ENCODE measurements around the gene SULT1E1.

DNA sequence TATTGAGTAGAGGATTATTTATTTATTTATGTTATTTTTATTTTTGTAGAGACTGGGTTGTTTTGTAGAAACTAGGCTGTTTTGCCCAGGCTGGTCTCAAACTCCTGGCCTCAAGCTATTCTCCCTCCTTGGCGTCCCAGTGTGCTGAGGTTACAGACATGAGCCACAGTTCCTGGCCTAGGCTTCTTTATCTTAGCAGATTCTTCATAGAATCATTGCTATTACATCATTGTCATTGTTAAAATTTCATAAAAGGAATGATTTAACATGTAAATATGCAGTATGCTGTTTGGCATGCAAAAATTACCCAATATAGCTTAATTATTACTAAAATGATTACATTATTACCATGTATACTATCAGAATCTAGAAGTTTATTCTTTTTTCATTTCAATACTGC, 24.2 kb downstream of the SULT1E1 start:
- TF ChIP-seq, protein P1, sequence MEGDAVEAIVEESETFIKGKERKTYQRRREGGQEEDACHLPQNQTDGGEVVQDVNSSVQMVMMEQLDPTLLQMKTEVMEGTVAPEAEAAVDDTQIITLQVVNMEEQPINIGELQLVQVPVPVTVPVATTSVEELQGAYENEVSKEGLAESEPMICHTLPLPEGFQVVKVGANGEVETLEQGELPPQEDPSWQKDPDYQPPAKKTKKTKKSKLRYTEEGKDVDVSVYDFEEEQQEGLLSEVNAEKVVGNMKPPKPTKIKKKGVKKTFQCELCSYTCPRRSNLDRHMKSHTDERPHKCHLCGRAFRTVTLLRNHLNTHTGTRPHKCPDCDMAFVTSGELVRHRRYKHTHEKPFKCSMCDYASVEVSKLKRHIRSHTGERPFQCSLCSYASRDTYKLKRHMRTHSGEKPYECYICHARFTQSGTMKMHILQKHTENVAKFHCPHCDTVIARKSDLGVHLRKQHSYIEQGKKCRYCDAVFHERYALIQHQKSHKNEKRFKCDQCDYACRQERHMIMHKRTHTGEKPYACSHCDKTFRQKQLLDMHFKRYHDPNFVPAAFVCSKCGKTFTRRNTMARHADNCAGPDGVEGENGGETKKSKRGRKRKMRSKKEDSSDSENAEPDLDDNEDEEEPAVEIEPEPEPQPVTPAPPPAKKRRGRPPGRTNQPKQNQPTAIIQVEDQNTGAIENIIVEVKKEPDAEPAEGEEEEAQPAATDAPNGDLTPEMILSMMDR (IDR thresholded peaks at IDR 0.05; ENCODE audit: insufficient read depth, low read depth, low read length) = no peak
- TF ChIP-seq EZH2 (IDR thresholded peaks at IDR 0.05; ENCODE audit: insufficient read depth, low read length) = no peak
